A549 treated with GW870086 at 1 μM for 4 hours (cell line): Measurements from ENCODE around the gene SCUBE1. TPM values are rescaled to one million over a fixed set of nuclear protein-coding genes. Genes with fewer than 3 reads are reported as not detected.

Experiments used
- total RNA-seq: library from RNA; stranded (reverse); fragments of 200-300 nt; extraction: Qiagen RNA extraction; gene quantifications from 5 replicates; pipeline ENCODE4 v1.2.3, GENCODE V29; 2022; ENCODE audit warnings: low read depth

Gene SCUBE1
- total RNA-seq: 0.08 to 0.31 TPM (median 0.13 TPM) in 5 replicates

DNA sequence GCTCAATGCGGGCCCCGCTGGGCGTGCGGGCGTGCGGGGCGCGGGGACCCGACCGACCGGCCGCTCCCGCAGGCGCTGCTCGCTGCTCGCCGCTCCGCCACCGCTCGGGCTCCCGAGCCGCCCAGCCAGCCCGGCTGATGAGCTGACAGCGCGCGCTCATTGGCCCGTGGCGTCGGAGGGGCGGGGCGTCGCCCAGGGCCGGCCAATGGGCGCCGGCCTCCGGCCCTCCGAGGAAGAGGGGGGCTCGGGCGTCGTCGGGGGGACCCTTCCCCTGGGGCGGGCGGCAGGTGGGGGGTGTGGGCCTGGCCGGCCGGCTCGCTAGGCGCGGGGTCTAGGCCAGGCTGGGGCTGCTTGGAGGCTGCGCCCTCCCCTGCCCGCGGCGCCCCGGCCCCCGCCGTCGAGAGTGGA, at the start of gene SCUBE1:
SCUBE1 (minus strand) TSS at position 111 of the 408 bp plus-strand sequence. CDS start 111 bp downstream, outside the sequence.

GRCh38 chr22:43186272-43187170, 156.7 kb downstream of the SCUBE1 start, which contains the start of gene TTLL12:
Gene TTLL12 (minus strand): TSS chr22:43187134. CDS start chr22:43187069, 65 bp downstream.

DNA sequence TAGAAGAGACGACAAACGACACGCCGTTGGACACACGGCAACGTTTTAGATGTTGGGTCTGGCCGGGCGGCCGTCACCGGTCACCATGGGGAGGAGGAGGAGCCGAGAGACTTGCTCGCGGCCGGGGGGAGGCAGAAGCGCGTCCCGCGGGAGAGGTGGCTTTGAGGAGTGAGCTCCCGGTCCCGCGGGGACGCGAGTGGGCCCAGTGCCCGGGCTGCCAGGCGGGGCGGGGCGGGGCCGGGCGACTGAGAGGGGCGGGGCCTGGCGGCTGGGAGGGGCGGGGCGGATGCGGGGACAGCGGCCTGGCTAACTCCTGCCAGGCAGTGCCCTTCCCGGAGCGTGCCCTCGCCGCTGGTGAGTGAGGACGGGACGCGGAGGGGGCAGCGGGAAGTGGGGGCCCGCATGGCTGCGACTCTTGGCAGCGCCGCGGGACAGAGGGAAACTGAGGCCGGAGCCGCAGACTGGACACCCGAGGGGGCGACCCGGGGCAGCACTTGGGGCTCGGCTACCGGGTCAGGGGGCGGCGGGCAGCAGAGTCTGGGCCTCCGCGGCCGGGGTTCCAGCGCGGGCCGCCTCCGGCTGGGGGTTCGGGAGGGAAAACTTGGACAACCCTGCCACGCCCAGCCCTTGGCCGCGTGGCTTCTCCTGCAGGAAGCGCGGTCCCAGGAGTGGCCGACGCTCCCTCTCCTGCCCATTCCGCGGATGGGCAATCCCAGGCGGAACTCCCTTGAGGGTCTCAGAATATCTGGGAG, 191.7 kb downstream of the SCUBE1 start, which contains the start of gene TSPO:
TSPO (plus strand) TSS at position 309 of the 752 bp plus-strand sequence. CDS start 7,680 bp downstream, outside the sequence.

Other genes with a start within 250 kb of the SCUBE1 start
- gene BIK, start 232.6 kb downstream of the SCUBE1 start, total RNA-seq: 1.4 to 2.0 TPM (median 1.5 TPM) in 5 replicates
- 15.9 to 27.7 TPM (median 23.7 TPM) in 5 replicates for gene MCAT, start 200.0 kb downstream of the SCUBE1 start, total RNA-seq
- gene TSPO, start 191.8 kb downstream of the SCUBE1 start, total RNA-seq: 168 to 233 TPM (median 228 TPM) in 5 replicates
- 17.5 to 23.5 TPM (median 21.4 TPM) in 5 replicates for gene TTLL12, start 156.2 kb downstream of the SCUBE1 start, total RNA-seq
- not detected in 5 replicates for gene MPPED1, start 68.6 kb upstream of the SCUBE1 start, total RNA-seq